NCI-H2107 treated with DMSO at 0.1 percent for 48 hours (cell line): Measurements from ENCODE around the gene SCIN.
A peak's percentile ranks its signal among the peaks of the same experiment; 100 is the strongest.
"Not testable (repeated sequence)": the region's sequence is repeated elsewhere in the genome, so short reads cannot be mapped to it uniquely, and the experiment has no call there.

ENCODE experiments used
- DNase-seq: peaks from one replicate; lab custom pipeline; 2025; ENCODE audit not compliant: unreplicated experiment; lab: John Stamatoyannopoulos, UW

SCIN gene

DNA sequence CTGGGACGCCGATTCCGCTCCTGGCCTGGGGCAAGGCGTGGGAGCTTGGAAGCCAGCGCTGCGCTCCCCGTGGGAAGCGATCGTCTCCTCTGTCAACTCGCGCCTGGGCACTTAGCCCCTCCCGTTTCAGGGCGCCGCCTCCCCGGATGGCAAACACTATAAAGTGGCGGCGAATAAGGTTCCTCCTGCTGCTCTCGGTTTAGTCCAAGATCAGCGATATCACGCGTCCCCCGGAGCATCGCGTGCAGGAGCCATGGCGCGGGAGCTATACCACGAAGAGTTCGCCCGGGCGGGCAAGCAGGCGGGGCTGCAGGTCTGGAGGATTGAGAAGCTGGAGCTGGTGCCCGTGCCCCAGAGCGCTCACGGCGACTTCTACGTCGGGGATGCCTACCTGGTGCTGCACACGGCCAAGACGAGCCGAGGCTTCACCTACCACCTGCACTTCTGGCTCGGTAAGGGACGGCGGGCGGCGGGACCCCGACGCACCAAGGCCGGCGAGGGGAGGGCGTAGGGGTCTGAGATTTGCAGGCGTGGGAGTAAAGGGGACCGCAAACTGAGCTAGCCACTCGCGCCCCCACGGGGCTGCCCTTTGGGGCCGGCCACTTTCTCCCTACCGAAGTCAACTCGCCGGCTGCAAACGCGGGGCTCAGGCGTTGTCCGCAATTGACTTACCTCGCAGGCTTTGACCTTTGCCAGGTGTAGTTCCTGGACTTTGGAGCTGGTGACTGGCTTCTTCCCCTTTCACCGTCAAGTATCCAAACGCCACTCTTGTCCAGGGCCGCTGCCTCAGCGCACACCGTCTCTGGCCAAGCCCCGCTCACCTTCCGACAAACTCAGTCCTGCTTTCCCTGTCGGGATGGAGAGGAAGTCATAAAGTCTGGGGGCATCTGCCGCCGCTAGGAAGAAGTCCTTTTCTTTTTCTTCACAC is at the start of gene SCIN:
Gene SCIN (plus strand): TSS at position 187 of the 928 bp plus-strand sequence. CDS start 67 bp downstream, at position 254.
- DNase-seq = peak; percentile 77

GRCh38 chr7:12524794-12525386 is 45.6 kb upstream of the SCIN start:
- DNase-seq = peak; percentile 64

DNA sequence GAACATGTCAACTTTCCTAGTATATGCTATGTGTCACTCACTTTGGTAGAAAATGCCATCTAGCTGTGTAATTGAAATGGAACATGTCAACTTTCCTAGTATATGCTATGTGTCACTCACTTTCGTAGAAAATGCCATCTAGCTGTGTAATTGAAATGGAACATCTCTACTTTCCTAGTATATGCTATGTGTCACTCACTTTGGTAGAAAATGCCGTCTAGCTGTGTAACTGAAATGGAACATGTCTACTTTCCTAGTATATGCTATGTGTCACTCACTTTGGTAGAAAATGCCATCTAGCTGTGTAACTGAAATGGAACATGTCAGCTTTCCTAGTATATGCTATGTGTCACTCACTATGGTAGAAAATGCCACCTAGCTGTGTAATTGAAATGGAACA is 43.8 kb upstream of the SCIN start:
- not testable (repeated sequence) for DNase-seq

GRCh38 chr7:12527670-12528069 is 42.9 kb upstream of the SCIN start:
- not testable (repeated sequence) for DNase-seq

DNA sequence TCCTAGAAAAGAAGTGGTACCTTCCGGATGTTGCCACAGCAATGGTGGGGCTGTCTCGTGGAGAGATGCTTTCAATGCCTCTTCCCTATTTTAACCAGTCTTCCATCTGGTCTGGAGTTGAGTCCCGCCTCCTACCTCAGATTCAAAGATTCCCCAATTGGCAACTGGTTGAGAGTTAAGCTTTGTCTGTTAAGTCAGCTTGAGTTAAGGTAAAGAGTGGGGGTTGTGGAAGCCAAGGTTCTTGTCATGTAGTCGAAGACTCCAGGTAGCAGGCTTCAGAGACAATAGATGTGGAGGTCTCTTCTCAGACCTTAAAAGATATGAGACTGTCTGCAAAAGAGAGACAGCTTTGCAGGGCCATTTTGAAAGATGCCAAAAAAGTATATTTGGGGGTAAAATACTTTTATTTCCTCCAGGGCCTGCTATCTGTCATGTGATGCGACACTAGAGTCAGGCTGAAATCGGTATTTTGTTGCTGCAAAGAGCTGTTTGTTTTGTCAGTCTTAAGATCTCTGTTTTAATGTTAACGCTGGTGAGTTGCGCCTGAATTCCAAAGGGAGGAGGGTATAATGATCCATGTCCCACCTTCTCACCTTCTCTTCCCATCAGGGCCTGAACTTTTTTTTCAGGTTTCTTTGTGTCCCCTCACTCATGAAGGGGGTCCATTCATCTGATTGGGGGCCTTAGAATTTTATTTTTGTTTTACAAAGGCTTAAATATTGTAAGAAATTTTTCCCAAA is 40.4 kb upstream of the SCIN start:
- DNase-seq = no peak

DNA sequence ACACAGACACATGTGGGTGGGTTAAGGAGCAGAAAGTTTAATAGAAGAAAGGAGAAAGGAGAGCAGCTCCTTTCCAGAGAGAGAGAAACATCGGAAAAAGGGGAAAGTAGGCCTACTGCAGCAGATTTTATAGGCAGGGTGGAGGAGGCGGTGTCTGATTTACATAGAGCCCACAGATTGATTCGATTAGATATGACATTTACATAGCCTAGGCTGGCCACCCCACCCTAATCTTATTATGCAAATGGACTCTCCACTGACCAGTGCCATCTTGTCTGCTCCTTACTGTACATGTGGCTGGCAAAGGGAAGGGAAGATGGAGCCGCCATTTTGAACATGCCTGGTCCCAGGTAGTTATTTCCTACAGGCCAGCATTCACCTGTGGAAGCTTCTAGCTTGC is 38.7 kb upstream of the SCIN start:
- DNase-seq = no peak

- no peak for DNase-seq
These were observed 36.5 kb upstream of the SCIN start for GRCh38 chr7:12534046-12534445.

DNA sequence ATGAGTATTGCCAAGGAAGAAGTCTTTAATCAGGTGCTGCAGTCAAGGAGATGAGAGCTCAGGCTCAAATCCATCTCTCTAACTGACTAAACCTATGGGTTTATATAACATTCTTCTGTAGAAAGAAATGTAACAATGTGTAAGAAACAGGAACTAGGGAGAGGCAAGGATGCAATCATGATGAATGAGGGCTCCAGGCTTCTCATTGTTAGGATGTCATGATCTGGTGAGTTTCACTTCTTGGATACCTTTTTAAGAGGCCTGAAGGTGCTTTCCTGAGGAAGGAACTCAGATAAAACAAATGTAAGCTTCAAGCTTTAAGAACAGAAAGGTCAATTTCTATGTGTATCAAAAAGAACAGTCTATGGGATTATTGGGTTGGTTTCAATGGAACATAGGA is 30.8 kb upstream of the SCIN start:
- DNase-seq = no peak

GRCh38 chr7:12540850-12541249 is 29.7 kb upstream of the SCIN start:
- no peak for DNase-seq

DNA sequence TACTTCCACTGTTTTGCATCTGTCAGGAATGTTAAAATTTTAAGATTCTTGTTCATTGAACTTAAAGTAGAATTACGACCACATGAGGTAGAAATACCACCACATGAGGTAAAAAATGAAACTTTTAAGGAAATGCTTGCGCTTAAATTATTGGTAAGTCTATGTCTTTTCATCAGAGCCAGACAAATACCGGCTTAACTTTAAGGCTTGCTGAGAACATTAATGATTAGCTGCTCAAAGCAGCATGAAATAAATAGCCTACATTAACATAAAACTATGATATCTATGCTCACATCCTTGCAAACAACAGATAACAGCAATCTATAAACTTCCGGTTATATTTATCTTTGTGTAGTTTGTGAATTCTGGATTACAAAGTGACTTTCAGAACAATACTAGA is 26.9 kb upstream of the SCIN start:
- no peak for DNase-seq

DNA sequence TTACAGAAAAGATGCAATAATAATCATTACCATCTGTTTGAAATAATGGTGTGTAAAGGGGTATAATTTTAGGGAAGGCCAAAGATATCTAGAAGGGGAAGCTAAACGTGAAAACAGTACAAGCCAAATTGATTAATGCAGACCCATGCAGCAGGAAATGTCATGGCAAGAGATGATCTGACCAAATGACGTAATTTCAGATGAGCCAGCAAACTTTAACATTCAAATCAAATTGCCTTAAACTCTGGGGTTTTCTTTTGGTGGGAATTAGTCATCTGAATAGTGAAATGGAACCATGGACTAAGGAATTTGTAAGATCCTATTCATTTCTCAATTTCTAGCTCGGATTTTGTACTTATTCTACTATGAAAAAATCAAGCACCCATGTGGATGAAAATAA is 21.4 kb upstream of the SCIN start:
- DNase-seq = no peak

DNA sequence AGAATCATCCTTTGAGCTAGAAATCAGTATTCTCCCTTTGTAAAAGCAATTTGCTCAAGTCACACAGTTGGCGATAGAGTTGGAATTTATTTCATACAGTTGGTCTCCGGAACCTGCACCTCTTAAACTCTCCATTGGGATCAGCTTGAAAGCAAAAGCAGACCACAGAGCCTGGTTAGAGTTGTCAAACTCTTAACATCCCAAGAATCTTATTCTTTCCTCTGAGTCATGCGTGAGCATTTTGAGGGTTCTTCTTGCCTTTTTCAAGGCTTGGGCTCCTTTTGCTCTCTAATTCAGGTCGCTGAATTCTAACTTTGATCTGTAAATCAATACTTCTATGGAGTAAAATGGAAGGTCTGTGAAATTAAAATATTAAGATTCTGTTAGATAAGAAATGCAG is 19.6 kb upstream of the SCIN start:
- DNase-seq = no peak

DNA sequence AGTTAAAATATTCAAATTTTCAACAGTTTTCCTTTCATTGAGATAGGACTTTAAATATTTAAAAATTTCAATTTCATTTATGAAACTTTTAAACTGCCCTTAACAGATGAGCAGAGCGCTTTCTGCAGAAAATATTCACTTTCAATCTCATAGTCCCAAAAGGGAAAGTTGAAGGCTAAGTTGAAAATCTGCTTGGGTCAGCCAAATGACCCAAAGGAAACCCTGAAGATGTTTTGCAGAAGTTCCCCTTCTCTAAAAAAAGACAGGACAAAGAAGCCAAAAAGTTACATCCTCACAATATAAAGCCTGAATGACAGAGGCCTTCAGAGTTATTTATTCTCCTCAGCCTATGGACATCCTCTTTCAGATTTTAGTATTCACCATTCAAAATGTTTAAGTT is 17.6 kb upstream of the SCIN start:
- no peak for DNase-seq

DNA sequence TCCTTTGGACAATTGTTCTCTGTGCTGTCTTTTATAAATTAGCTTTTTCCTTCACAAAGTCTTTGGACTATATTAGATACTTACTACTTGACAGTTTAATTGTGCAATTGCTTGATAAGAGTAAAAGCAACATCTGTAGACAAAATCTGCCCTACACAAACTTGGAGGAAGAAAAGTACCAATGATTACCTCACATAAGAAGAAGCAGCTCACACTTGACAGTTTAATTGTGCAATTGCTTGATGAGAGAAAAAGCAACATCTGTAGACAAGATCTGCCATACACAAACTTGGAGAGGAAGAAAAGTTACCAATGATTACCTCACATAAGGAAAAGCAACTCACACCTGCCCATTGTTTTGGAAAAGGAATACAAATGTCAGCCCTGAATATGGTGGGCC is 17.1 kb upstream of the SCIN start:
- no peak for DNase-seq

DNA sequence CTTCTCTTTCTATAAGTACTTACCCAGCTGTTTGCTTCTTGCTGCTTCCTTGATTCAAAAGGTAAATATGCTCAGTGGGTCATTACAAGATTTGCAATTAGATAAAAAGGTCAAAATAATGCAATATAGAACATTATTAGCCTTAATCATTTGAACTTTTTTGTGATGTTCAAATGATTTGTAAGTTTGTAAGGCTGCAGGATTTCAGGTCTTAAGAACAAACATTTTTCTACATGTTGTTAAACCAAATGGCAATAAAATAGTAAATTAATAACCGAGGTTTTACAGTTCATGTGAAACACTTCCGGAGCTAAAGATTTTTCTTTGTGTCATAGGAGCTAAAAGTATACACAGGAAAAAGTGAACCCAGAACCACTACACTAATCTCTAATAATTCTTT is 16.2 kb upstream of the SCIN start:
- DNase-seq = no peak

DNA sequence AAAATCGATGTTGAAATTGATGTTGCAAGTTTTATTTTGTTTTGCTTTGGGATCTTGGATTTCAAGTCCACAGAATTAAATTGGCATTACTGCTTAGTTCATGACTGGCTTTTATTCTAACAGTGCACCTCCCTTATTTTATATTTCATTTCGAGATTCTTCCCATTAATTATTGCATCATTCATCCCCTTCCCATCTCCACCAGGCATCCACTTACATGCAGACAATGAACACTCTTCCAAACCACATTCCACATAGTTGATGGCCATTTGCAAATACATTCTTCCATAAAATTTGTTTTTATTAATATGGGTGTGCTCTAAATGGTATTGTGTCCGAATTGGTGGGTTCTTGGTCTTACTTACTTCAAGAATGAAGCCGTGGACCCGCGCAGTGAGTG is 15.6 kb upstream of the SCIN start:
- DNase-seq = no peak

DNA sequence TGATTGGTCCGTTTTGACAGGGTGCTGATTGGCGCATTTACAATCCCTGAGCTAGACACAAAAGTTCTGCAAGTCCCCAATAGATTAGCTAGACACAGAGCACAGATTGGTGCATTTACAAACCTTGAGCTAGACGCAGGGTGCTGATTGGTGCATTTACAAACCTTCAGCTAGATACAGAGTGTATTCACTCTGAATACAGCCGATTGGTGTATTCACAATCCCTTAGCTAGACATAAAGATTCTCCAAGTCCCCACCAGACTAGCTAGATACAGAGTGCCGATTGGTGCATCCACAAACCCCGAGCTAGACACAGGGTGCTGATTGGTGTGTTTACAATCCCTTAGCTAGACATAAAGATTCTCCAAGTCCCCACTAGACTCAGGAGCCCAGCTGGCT is 14.8 kb upstream of the SCIN start:
- DNase-seq = not testable (repeated sequence)

DNA sequence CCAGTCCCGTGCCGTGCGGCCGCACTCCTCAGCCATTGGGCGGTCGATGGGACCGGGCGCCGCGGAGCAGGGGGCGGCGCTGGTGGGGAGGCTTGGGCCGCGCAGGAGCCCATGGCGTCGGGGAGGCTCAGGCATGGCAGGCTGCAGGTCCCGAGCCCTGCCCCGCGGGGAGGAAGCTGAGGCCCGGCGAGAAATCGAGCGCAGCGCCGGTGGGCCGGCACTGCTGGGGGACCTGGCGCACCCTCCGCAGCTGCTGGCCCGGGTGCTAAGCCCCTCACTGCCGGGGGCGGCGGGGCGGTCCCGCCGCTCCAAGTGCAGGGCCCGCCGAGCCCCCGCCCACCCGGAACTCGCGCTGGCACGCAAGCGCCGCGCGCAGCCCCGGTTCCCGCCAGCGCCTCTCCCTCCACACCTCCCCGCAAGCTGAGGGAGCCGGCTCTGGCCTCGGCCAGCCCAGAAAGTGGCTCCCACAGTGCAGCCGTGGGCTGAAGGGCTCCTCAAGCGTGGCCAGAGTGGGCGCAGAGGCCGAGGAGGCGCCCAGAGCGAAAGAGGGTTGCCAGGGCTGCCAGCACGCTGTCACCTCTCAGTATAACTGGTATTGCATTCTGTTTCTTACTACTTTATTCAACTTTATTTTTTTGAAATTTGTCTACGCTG is 14.3 kb upstream of the SCIN start:
- not testable (repeated sequence) for DNase-seq

DNA sequence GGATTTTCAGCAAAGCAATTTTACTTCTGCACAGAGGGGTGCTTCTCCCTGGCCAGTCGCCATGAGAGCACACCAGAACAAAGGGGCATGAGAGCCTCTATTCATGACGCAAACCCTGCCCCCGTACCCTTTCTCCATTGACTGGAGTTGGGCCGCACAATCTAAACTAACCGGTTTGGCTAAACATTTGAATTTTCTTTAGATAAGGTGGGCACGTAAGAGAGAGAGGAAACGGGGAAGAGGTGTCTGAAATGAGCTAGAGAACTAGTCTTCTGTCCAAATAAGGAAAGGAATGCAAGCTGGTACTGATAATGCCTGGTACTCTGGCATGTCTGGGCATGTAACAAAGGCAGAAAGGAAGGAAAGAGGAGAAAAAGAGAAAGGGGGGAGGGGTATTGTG is 13.2 kb upstream of the SCIN start:
- no peak for DNase-seq

DNA sequence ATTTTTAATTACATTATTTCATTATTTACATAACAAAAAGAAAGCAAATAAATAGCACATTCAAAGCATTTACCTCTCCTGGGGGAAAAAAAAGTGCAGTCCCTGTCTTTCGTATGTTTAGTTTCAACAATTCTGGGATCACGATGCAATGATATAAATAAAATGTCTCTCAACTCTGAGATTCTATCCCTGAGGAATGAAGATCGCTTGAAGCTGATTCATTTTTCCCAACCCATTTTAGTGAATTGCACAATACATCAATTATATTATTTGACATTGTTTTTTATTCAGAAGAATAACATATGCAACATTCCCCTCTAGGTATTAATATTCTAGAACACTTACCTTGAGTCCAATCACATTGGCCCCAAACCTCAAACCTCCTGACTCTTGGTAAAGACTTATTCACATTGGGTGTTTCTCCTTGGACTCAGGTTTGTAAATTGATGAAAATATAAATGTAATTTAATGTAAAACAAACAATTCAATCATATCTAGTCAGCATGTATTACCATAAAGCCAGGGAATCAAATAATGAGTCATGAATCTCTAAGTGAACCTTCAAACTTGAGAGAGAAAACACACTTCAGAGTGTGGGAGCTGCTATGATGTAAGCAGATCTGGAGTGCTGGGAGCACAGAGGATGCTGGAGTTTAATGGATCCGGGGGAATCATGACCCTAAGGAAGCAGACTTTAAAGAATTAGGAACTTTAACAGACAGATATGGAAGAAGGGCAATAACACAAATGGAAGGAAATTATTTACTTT is 5.3 kb upstream of the SCIN start:
- no peak for DNase-seq

DNA sequence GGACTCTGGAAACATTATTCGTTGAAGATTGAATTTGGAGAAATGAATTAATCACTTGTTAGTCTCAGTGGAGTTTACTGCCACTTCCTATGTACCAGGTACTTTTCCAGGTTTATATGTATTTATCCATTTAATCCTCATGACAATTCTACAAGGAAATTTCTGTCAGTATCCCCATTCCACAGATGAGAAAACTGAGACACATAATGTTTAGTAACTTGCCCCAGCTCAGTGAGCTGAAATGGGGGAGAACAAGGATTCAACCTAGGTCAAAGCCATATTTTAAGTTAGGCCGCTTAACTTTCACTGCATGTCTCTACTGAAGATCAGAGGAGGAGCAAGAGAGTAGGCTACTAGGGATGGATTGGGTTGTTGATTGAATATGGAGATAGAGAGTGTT is 4.6 kb upstream of the SCIN start:
- no peak for DNase-seq
